ENCODE results near the gene AP3B1.

Gene AP3B1

GRCh38 chr5:78003919-78004318, 290.6 kb downstream of the AP3B1 start:
- no peak for DNase-seq (ENCODE audit: low spot score)

GRCh38 chr5:78003450-78003849, 291.0 kb downstream of the AP3B1 start:
- DNase-seq (ENCODE audit: low spot score), result no peak

- DNase-seq (ENCODE audit: low spot score), result no peak
Measured at GRCh38 chr5:78002690-78003089, 291.8 kb downstream of the AP3B1 start.

- DNase-seq (ENCODE audit: low spot score), result no peak
Measured at GRCh38 chr5:78001197-78001596, 293.3 kb downstream of the AP3B1 start.

- no peak for DNase-seq (ENCODE audit: low spot score)
Measured at GRCh38 chr5:78000191-78000590, 294.3 kb downstream of the AP3B1 start.

GRCh38 chr5:77999399-77999798, 295.1 kb downstream of the AP3B1 start:
- no peak for DNase-seq (ENCODE audit: low spot score)

GRCh38 chr5:77996943-77997342, 297.6 kb downstream of the AP3B1 start:
- no peak for DNase-seq (ENCODE audit: low spot score)

GRCh38 chr5:77995793-77996409, 298.6 kb downstream of the AP3B1 start:
- no peak for DNase-seq (ENCODE audit: low spot score)

- no peak for DNase-seq (ENCODE audit: low spot score)
Measured at GRCh38 chr5:77994943-77995342, 299.6 kb downstream of the AP3B1 start.

- no peak for DNase-seq (ENCODE audit: low spot score)
Measured at GRCh38 chr5:77993855-77994318, 300.6 kb downstream of the AP3B1 start.

- no peak for DNase-seq (ENCODE audit: low spot score)
Measured at GRCh38 chr5:77993141-77993854, 301.2 kb downstream of the AP3B1 start.

GRCh38 chr5:77991084-77991483, 303.4 kb downstream of the AP3B1 start:
- no peak for DNase-seq (ENCODE audit: low spot score)

- no peak for DNase-seq (ENCODE audit: low spot score)
Measured at GRCh38 chr5:77990020-77990419, 304.5 kb downstream of the AP3B1 start.

- DNase-seq (ENCODE audit: low spot score), result no peak
Measured at GRCh38 chr5:77987988-77988387, 306.5 kb downstream of the AP3B1 start.

GRCh38 chr5:77987331-77987730, 307.2 kb downstream of the AP3B1 start:
- DNase-seq (ENCODE audit: low spot score), result no peak

- DNase-seq (ENCODE audit: low spot score), result no peak
Measured at GRCh38 chr5:77986261-77986660, 308.2 kb downstream of the AP3B1 start.

- DNase-seq (ENCODE audit: low spot score), result no peak
Measured at GRCh38 chr5:77985247-77985646, 309.3 kb downstream of the AP3B1 start.

- no peak for DNase-seq (ENCODE audit: low spot score)
Measured at GRCh38 chr5:77984587-77984986, 309.9 kb downstream of the AP3B1 start.

GRCh38 chr5:77983482-77984199, 310.9 kb downstream of the AP3B1 start:
- DNase-seq (ENCODE audit: low spot score), result no peak

GRCh38 chr5:77981820-77982219, 312.7 kb downstream of the AP3B1 start:
- DNase-seq (ENCODE audit: low spot score), result no peak

GRCh38 chr5:77974576-77974975, 319.9 kb downstream of the AP3B1 start:
- DNase-seq (ENCODE audit: low spot score), result no peak

GRCh38 chr5:77973253-77973609, 321.3 kb downstream of the AP3B1 start:
- no peak for DNase-seq (ENCODE audit: low spot score)

All from AG20443 (cell line).